Stimulated activated effector memory CD8-positive, alpha-beta T cell treated with anti-CD3 and anti-CD28 coated beads, Interleukin-12 subunit alpha, Interleukin-12 subunit beta, amount 100 ng/mL, for 72 hours (primary cell): ENCODE results near the gene CDK12.

Experiments used
- ATAC-seq: fragments of 150-1000 bp; cut with Tn5 transposase; 2 replicates; pipeline ENCODE4 v1.10.0; 2021
- DNase-seq, 2 donors: peaks; one replicate each; pipeline ENCODE4 v3.0.0; 2021 to 2022; ENCODE audit warnings: low spot score in 2 of 2
- H3K27ac Mint-ChIP-seq: one replicate; pipeline ENCODE4 v1.8.0; 2022; ENCODE audit warnings: mild to moderate bottlenecking, mixed read lengths
- H3K36me3 Mint-ChIP-seq: one replicate; pipeline ENCODE4 v1.8.0; 2022; ENCODE audit warnings: mild to moderate bottlenecking, mixed read lengths
- H3K4me1 Mint-ChIP-seq: one replicate; pipeline ENCODE4 v1.8.0; 2022; ENCODE audit warnings: mixed read lengths
- H3K4me3 Mint-ChIP-seq: one replicate; pipeline ENCODE4 v1.8.0; 2022; ENCODE audit warnings: mild to moderate bottlenecking, mixed read lengths
- H3K9me3 Mint-ChIP-seq: one replicate; pipeline ENCODE4 v1.8.0; 2022; ENCODE audit warnings: mixed read lengths

CDK12 gene

DNA sequence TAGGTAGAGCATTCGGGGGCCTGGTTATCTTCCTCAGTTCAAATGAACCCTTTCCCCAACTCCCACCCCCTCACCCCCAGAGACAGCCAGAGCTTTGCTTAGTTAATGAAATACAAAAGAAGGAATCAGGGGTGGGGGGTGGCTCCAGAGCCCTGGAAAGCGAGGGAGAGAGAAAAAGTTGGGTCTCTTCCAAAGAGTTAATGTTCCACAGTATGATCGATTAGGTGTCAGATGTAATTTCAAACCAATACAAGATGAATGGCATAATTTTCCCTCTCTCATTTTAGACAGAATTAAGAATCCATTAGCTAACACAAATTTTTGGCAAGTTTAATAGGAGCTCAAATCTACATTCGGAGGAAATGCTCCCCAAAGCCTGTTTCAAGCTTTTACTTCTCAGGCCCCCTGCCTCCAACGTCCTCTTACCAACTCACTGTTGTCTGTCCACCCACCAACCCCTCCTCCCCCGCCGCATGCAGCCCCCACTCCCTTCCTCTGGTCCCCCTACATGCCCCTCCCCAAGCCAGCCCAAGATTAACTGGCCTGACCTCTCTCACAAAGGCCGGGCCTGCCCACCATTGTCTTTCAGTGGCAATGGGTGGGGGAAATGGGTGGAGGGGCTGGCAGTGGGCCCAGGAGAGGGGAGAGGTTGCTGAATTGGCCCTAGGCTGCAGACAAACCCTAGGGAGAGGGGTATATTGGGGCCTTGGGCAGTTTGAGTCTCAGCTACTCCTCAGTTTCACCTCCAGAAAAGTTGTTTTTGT is 118.2 kb downstream of the CDK12 start:
- no peaks in the 10 kb centered on the region for H3K4me1 Mint-ChIP-seq
- no peak overlapping the region for H3K4me3 Mint-ChIP-seq
- H3K9me3 Mint-ChIP-seq, result no peaks in the 10 kb centered on the region
- no peaks in the 10 kb centered on the region for H3K36me3 Mint-ChIP-seq
- H3K27ac Mint-ChIP-seq, result no peak overlapping the region
- DNase-seq (no peak), ATAC-seq (no peak)

DNA sequence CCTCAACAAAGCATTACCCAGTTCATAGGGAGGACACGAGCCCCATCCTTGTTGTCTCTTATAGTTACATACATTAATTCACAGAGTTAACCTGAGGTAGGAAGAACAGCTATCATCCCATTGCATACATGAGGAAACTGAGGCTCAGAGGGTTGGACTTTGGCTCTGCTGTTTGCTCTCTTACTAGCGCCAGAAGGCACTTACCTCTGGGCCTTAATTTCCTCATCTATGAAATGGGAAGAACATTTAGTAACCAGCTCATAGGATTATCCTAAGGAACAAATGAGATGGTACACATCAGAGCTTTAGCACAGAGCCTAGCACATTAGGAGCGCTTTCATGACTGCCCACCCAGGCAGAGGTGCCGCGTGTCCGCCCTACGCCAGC is 118.8 kb downstream of the CDK12 start:
- ATAC-seq (no peak), DNase-seq (no peak)
- Mint-ChIP-seq H3K36me3 (no peaks in the 10 kb centered on the region), H3K27ac (no peak overlapping the region), H3K4me1 (no peaks in the 10 kb centered on the region), H3K9me3 (no peaks in the 10 kb centered on the region), H3K4me3 (no peak overlapping the region)

DNA sequence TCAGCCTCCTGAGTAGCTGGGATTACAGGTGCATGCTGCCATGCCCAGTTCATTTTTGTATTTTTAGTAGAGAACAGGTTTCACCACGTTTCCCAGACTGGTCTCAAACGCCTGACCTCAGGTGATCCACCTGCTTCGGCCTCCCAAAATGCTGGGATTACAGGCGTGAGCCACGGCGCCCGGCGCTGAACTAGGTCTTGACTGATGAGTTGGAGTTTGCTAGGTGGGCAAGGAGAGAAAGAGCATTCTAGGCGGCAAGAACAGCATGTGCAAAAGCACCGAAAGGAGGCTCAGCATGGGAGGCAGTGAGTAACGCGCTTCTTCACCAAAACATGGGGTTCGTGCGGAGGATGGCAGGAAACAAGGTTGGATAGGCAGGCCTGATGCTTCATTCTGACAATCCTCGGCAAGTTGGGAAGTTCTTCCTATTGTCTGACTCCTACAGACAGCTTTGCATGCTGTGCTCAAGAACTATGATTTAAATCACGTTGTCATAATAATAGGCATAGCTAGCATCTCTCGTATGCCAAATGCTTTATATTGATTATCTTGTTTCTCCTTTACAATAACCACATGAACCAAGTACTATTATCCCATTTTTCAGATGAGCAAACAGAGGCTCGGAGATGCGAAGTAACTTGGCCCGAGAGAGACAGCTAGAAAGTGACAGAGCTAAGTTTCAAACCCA is 119.9 kb downstream of the CDK12 start:
- ATAC-seq (no peak), DNase-seq (no peak)

DNA sequence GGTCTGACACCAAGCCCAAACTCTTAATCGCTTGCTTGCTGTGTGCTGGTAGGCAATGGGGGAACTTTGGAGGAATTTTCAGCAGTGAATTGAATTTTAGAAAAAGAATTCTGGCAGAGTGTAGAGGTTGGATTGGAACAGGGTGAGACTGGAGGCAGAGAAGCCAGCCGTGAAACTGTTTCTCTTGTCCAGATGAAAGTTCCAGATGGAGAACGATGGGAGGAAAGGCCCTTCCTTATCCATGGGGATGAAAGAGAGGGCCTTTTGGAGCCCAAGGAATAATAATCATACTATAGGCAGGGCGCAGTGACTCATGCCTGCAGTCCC is 120.4 kb downstream of the CDK12 start:
- ATAC-seq, result no peak
- no peak overlapping the region for H3K4me3 Mint-ChIP-seq
- H3K4me1 Mint-ChIP-seq, result no peaks in the 10 kb centered on the region
- no peak for DNase-seq
- no peaks in the 10 kb centered on the region for H3K36me3 Mint-ChIP-seq
- no peaks in the 10 kb centered on the region for H3K9me3 Mint-ChIP-seq
- no peak overlapping the region for H3K27ac Mint-ChIP-seq

More for the DNA sequence above, 119.9 kb downstream of the CDK12 start:
- no peak overlapping the region for H3K4me3 Mint-ChIP-seq
- no peak overlapping the region for H3K27ac Mint-ChIP-seq
- H3K36me3 Mint-ChIP-seq, result no peaks in the 10 kb centered on the region
- H3K9me3 Mint-ChIP-seq, result no peaks in the 10 kb centered on the region
- no peaks in the 10 kb centered on the region for H3K4me1 Mint-ChIP-seq

DNA sequence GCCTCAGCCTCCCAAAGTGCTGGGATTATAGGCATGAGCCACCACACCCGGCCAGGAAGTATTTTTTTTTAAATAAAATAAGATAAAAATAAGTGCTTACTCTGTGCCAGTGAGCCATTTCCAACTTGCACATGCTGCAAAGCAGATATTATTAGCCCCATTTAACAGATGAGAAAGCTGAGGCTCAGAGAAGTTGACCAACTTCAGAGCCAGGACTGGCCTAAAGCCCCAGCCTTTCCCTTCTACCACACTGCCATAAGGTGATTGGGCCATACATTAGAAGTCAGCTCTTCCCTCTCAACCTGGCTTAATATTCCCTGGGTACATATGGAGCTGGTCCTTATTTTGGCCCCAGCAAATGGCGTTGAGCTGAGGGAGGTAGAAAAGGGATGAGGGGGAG is 121.4 kb downstream of the CDK12 start:
- no peak overlapping the region for H3K27ac Mint-ChIP-seq
- no peaks in the 10 kb centered on the region for H3K36me3 Mint-ChIP-seq
- no peaks in the 10 kb centered on the region for H3K4me1 Mint-ChIP-seq
- ATAC-seq, result no peak
- H3K9me3 Mint-ChIP-seq, result no peaks in the 10 kb centered on the region
- DNase-seq, result no peak
- no peak overlapping the region for H3K4me3 Mint-ChIP-seq
